Right lobe of liver (tissue), 4 donors: Measurements from ENCODE around the gene UTS2R.

Experiments used
- POLR2A ChIP-seq: fragments of 450-650 bp; IDR thresholded peaks from one replicate; pipeline ENCODE4 v1.6.1; 2017; ENCODE audit warnings: antibody characterized with exemption, mild to moderate bottlenecking
- TF ChIP-seq, protein P1 (sequence below), 4 donors: fragments of 200-600 bp in 3 of 4; fragments of 450-650 bp in 1 of 4; IDR thresholded peaks; one replicate each; pipeline versions ENCODE4 v1.5.1 to v1.8.0; 2016 to 2022; ENCODE audit warnings: antibody characterized with exemption in 4 of 4, mild to moderate bottlenecking in 2 of 4
- donor health status: DM: no; HTN: no; CAD: no.
- donor health status: DM: no; HTN: no; CAD: no.
- donor health status: DM: no; HTN: yes; CAD: no.

DNA sequence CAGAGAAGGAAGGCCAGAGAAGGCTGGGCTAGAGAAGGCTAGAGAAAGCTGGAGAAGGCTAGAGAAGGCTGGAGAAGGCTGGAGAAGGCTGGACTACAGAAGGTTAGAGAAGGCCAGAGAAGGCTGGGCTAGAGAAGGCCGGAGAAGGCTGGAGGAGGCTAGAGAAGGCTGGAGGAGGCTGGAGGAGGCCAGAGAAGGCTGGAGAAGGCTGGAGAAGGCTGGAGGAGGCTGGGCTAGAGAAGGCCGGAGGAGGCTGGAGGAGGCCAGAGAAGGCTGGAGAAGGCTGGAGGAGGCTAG, 53.2 kb downstream of the UTS2R start:
- TF ChIP-seq, protein P1, sequence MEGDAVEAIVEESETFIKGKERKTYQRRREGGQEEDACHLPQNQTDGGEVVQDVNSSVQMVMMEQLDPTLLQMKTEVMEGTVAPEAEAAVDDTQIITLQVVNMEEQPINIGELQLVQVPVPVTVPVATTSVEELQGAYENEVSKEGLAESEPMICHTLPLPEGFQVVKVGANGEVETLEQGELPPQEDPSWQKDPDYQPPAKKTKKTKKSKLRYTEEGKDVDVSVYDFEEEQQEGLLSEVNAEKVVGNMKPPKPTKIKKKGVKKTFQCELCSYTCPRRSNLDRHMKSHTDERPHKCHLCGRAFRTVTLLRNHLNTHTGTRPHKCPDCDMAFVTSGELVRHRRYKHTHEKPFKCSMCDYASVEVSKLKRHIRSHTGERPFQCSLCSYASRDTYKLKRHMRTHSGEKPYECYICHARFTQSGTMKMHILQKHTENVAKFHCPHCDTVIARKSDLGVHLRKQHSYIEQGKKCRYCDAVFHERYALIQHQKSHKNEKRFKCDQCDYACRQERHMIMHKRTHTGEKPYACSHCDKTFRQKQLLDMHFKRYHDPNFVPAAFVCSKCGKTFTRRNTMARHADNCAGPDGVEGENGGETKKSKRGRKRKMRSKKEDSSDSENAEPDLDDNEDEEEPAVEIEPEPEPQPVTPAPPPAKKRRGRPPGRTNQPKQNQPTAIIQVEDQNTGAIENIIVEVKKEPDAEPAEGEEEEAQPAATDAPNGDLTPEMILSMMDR (IDR thresholded peaks at IDR 0.05): no peak
- no peak for TF ChIP-seq POLR2A
